Astrocyte (in vitro differentiated cells and primary cell): ENCODE data around the gene ASXL1. TPM values are rescaled to one million over a fixed set of nuclear protein-coding genes. Genes with fewer than 3 reads are reported as not detected.
A peak's percentile ranks its signal among the peaks of the same experiment; 100 is the strongest.

Experiments
- DNase-seq: peaks from one replicate; pipeline ENCODE4 v3.0.0-alpha.2; 2010; ENCODE audit warnings: low read depth
- FAIRE-seq: peaks from 2 replicates; lab custom pipeline; 2011; peaks lifted over from hg19 to GRCh38; lab: Jason Lieb, UNC
- H2AFZ ChIP-seq: 2 replicates; pipeline ENCODE4 v1.6.0; 2012; ENCODE audit warnings: low read depth, low read length, inconsistent platforms
- H3K27ac ChIP-seq: 2 replicates; pipeline ENCODE4 v1.5.1; 2011; ENCODE audit warnings: low read depth, low read length, inconsistent platforms
- H3K27me3 ChIP-seq: 2 replicates; pipeline ENCODE4 v1.6.0; 2011; ENCODE audit warnings: low read length, inconsistent platforms; ENCODE audit not compliant: insufficient read depth
- H3K36me3 ChIP-seq: 2 replicates; pipeline ENCODE4 v1.5.1; 2011; ENCODE audit warnings: low read length, inconsistent platforms; ENCODE audit not compliant: insufficient read depth
- H3K4me1 ChIP-seq: 2 replicates; pipeline ENCODE4 v1.5.1; 2011; ENCODE audit warnings: low read length, inconsistent platforms; ENCODE audit not compliant: insufficient read depth
- H3K4me2 ChIP-seq: 2 replicates; pipeline ENCODE4 v1.6.0; 2012; ENCODE audit warnings: low read length, inconsistent platforms
- H3K4me3 ChIP-seq: 2 replicates; pipeline ENCODE4 v1.5.1; 2011; ENCODE audit warnings: low read depth, mild to moderate bottlenecking, low read length, inconsistent platforms; ENCODE audit not compliant: insufficient read depth
- H3K79me2 ChIP-seq: 2 replicates; pipeline ENCODE4 v1.6.0; 2012; ENCODE audit warnings: mild to moderate bottlenecking, low read length, inconsistent platforms; ENCODE audit not compliant: insufficient read depth
- H3K9ac ChIP-seq: 2 replicates; pipeline ENCODE4 v1.6.0; 2012; ENCODE audit warnings: mild to moderate bottlenecking, low read length, inconsistent platforms
- H3K9me3 ChIP-seq: 2 replicates; pipeline ENCODE4 v1.5.1; 2012; ENCODE audit warnings: low read depth, mild to moderate bottlenecking, low read length, inconsistent platforms; ENCODE audit not compliant: insufficient read depth
- H4K20me1 ChIP-seq: 2 replicates; pipeline ENCODE4 v1.6.0; 2012; ENCODE audit warnings: low read length, inconsistent platforms; ENCODE audit not compliant: insufficient read depth
- H3K27ac Mint-ChIP-seq: one replicate; pipeline ENCODE4 v1.8.0; 2021; ENCODE audit warnings: mild to moderate bottlenecking, mixed read lengths; ENCODE audit not compliant: unreplicated experiment
- H3K27me3 Mint-ChIP-seq: one replicate; pipeline ENCODE4 v1.8.0; 2021; ENCODE audit warnings: low read depth, mixed read lengths; ENCODE audit not compliant: unreplicated experiment
- H3K36me3 Mint-ChIP-seq: one replicate; pipeline ENCODE4 v1.8.0; 2021; ENCODE audit warnings: low read depth, mixed read lengths; ENCODE audit not compliant: unreplicated experiment
- H3K4me1 Mint-ChIP-seq: one replicate; pipeline ENCODE4 v1.8.0; 2021; ENCODE audit warnings: low read depth, mixed read lengths; ENCODE audit not compliant: unreplicated experiment
- H3K4me3 Mint-ChIP-seq: one replicate; pipeline ENCODE4 v1.8.0; 2021; ENCODE audit warnings: mild to moderate bottlenecking, moderate library complexity, mixed read lengths; ENCODE audit not compliant: unreplicated experiment
- H3K9me3 Mint-ChIP-seq: one replicate; pipeline ENCODE4 v1.8.0; 2021; ENCODE audit warnings: mild to moderate bottlenecking, mixed read lengths; ENCODE audit not compliant: unreplicated experiment
- EZH2 ChIP-seq: IDR thresholded peaks from 2 replicates; pipeline ENCODE4 v1.6.1; 2012; ENCODE audit warnings: mild to moderate bottlenecking, low read length, inconsistent platforms; ENCODE audit not compliant: insufficient read depth
- total RNA-seq: library from RNA; stranded (reverse); gene quantifications from 2 replicates; pipeline ENCODE4 v1.2.1, GENCODE V29; 2021
- TF ChIP-seq, protein P1 (sequence below): IDR thresholded peaks from 2 replicates; pipeline ENCODE4 v1.5.1; 2011; ENCODE audit warnings: low read depth, mild to moderate bottlenecking, inconsistent platforms, low read length, moderate library complexity; ENCODE audit not compliant: insufficient read depth

The ASXL1 gene
- total RNA-seq, 1 donor from 2014 or later, result 62.4 TPM

DNA sequence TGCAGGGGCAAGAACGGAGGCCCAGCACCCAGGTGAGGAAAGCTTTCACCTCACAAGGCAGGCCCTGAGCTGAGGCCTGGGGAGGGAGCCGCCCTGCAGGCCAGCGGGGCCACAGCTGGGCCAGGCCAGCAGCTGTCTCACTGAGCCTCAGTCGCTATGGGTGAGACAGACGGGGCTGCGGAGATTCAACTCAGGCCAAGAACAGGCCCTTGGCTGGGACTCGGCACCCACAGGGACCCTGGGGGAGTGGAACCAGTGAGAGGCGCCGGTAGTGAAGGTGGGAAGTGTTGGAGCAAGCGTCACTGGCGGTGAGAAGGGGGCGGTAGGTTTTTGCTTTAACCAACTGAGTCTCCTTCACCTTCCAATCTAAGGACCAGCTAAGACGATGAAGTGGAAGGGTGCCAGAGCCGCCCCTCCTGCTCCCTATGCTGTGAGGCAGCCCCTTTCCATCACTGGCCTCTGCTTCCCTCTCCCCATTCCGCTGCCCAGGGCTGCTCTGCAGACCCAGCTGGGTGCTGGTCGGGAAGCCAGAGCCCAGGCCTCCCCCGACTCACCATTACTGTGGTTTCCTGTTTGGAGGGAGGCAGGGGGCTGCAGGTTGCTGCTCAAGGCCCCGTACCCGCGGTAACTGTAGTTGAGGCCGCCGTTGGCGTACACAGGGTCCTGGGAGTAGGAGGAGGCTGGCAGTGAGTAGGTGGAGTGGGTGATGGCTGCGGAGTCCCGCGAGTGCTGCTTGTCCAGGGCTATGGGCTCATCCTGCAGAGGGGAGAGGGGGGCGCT, 93.7 kb downstream of the ASXL1 start:
- Mint-ChIP-seq H3K4me1 (peaks cover 8% of the 10 kb centered on the region), H3K27ac (peak overlapping the region; percentile 62), H3K9me3 (no peaks in the 10 kb centered on the region), H3K4me3 (no peak overlapping the region), H3K36me3 (peaks cover 20% of the 10 kb centered on the region), H3K27me3 (no peaks in the 10 kb centered on the region)
- DNase-seq (no peak), FAIRE-seq (no peak)
- H3K79me2 ChIP-seq, result peaks cover 37% of the 10 kb centered on the region
- no peak overlapping the region for H3K4me2 ChIP-seq
- no peak overlapping the region for H3K4me3 ChIP-seq
- H3K9ac ChIP-seq, result no peak overlapping the region
- TF ChIP-seq EZH2, result no peak
- no peaks in the 10 kb centered on the region for H3K27me3 ChIP-seq
- no peaks in the 10 kb centered on the region for H3K9me3 ChIP-seq
- H3K4me1 ChIP-seq, result peaks cover 5% of the 10 kb centered on the region
- no peak overlapping the region for H3K27ac ChIP-seq
- peaks cover 84% of the 10 kb centered on the region for H4K20me1 ChIP-seq
- no peak overlapping the region for H2AFZ ChIP-seq
- peaks cover 19% of the 10 kb centered on the region for H3K36me3 ChIP-seq

DNA sequence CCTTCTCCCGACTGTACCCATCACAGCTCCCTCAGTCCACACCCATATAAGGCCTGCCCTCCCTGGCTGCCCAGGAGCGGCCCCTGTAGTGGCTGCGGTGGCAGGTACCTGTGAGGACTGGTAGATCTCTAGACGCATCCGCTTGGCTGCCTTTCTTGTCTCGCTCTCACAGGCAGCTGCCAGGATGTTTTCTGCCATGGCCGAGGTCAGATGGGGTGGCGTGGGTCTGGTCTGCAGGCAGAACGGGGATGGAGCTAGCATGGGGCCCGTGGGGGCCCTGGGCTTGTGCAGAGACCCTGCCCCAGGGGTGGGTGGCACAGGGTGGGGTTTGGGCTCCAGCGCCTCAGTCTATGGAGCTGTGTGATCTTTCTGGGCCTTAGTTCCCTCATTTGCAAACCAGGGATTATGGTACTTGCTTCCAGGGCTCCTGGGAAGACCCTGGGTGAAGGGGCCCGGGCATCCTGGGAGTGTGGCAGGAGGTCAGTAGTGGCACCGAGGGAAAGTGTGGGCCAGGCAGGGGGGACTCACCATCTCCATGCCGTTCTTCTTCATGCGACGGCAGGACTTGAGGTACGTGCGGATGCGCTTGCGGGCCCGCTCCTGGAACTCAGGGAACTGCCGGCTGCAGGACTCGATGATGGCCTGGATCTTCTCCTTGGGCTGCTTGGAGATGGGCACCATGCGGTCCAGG, 94.8 kb downstream of the ASXL1 start:
- H3K4me1 Mint-ChIP-seq, result peaks cover 7% of the 10 kb centered on the region
- FAIRE-seq (no peak), DNase-seq (no peak)
- no peak overlapping the region for H3K4me2 ChIP-seq
- peaks cover 38% of the 10 kb centered on the region for H3K79me2 ChIP-seq
- no peaks in the 10 kb centered on the region for H3K27me3 Mint-ChIP-seq
- no peak overlapping the region for H3K27ac ChIP-seq
- H3K4me3 ChIP-seq, result no peak overlapping the region
- H3K4me3 Mint-ChIP-seq, result no peak overlapping the region
- peaks cover 18% of the 10 kb centered on the region for H3K36me3 Mint-ChIP-seq
- H4K20me1 ChIP-seq, result peaks cover 88% of the 10 kb centered on the region
- H3K27ac Mint-ChIP-seq, result no peak overlapping the region
- H3K9ac ChIP-seq, result no peak overlapping the region
- no peak overlapping the region for H2AFZ ChIP-seq
- H3K9me3 ChIP-seq, result no peaks in the 10 kb centered on the region
- H3K9me3 Mint-ChIP-seq, result no peaks in the 10 kb centered on the region
- H3K36me3 ChIP-seq, result peaks cover 18% of the 10 kb centered on the region
- H3K4me1 ChIP-seq, result peaks cover 10% of the 10 kb centered on the region
- H3K27me3 ChIP-seq, result no peaks in the 10 kb centered on the region
- TF ChIP-seq, protein P1, sequence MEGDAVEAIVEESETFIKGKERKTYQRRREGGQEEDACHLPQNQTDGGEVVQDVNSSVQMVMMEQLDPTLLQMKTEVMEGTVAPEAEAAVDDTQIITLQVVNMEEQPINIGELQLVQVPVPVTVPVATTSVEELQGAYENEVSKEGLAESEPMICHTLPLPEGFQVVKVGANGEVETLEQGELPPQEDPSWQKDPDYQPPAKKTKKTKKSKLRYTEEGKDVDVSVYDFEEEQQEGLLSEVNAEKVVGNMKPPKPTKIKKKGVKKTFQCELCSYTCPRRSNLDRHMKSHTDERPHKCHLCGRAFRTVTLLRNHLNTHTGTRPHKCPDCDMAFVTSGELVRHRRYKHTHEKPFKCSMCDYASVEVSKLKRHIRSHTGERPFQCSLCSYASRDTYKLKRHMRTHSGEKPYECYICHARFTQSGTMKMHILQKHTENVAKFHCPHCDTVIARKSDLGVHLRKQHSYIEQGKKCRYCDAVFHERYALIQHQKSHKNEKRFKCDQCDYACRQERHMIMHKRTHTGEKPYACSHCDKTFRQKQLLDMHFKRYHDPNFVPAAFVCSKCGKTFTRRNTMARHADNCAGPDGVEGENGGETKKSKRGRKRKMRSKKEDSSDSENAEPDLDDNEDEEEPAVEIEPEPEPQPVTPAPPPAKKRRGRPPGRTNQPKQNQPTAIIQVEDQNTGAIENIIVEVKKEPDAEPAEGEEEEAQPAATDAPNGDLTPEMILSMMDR, result no peak
- TF ChIP-seq EZH2, result no peak

DNA sequence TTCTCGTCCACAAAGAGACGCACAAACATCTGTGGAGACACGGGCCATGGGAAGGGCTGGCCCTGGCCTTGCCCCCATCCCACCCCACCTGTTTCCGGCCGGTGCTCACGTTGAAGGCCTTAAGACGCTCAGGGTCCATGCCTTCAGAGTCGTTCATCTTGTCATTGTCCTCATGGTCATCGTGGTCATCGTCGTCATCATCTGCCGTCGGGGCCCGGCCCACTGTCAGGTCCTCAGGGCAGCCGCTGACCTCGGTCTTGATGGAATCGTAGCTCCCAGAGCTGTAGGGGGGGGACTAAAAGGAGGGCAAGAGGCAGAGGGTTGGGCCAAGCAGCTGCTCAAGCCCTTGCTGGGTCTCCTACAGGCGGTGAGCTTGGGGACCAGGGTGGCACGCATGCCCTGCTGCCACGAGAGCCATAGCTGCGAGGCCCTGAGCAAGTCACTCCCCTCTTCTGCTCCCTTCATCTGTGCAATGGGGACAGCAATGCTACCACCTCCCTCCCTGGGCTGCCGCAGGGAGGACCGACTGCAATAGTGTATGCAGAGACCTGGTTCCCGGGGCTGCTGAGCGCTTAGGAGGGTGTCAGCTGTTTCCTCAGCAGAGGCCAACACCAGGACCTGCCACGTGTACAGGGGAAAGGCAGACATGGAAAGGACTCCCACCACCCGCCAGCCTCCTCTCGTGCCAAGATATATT, 95.5 kb downstream of the ASXL1 start:
- FAIRE-seq (no peak), DNase-seq (no peak)
- Histone ChIP-seq H3K9ac (no peak overlapping the region), H3K27me3 (no peaks in the 10 kb centered on the region), H3K4me1 (peaks cover 16% of the 10 kb centered on the region), H3K79me2 (peaks cover 45% of the 10 kb centered on the region), H2AFZ (no peak overlapping the region), H3K36me3 (peaks cover 18% of the 10 kb centered on the region), H4K20me1 (peaks cover 88% of the 10 kb centered on the region), H3K27ac (no peak overlapping the region), H3K4me2 (no peak overlapping the region), H3K9me3 (no peaks in the 10 kb centered on the region), H3K4me3 (no peak overlapping the region)
- Mint-ChIP-seq H3K4me3 (no peak overlapping the region), H3K27me3 (no peaks in the 10 kb centered on the region), H3K36me3 (peaks cover 16% of the 10 kb centered on the region), H3K27ac (no peak overlapping the region), H3K4me1 (peaks cover 12% of the 10 kb centered on the region), H3K9me3 (no peaks in the 10 kb centered on the region)
- TF ChIP-seq EZH2, result no peak
- TF ChIP-seq, protein P1, result no peak
